Measurements from ENCODE around the gene DNAH10. TPM values are rescaled to one million over a fixed set of nuclear protein-coding genes. Genes with fewer than 3 reads are reported as not detected.

Gene DNAH10
- polyA plus RNA-seq, 2 of the 4 experiments (the other 2 are of a cell fraction) = 0.14 to 0.39 TPM

- TF ChIP-seq RNF2 (IDR thresholded peaks at IDR 0.05; ENCODE audit: borderline replicate concordance, low read depth) (no peak), SREBF2 (IDR thresholded peaks at IDR 0.05) (no peak), REST (IDR thresholded peaks at IDR 0.05) (no peak), EHF (CRISPR knock-in tag; IDR thresholded peaks at IDR 0.05) (no peak), POLR2AphosphoS2 (conservative IDR thresholded peaks at IDR 0.05; ENCODE audit: low read length) (no peak), CHD2 (IDR thresholded peaks at IDR 0.05; ENCODE audit: low read length, partially characterized antibody) (no peak), ZFP36 (IDR thresholded peaks at IDR 0.05; ENCODE audit: borderline replicate concordance, partially characterized antibody) (no peak), FOXS1 (CRISPR knock-in tag; IDR thresholded peaks at IDR 0.05) (no peak), EP300 (IDR thresholded peaks at IDR 0.05) (no peak), BCL3 (IDR thresholded peaks at IDR 0.05) (no peak), CBX8 (IDR thresholded peaks at IDR 0.05) (no peak), PBX3 (IDR thresholded peaks at IDR 0.05) (no peak), FOSL2 (IDR thresholded peaks at IDR 0.05) (no peak), FOSL2 (CRISPR knock-in tag; IDR thresholded peaks at IDR 0.05) (no peak), TFCP2L1 (CRISPR knock-in tag; IDR thresholded peaks at IDR 0.05) (no peak)
- ChIA-PET POLR2A (no interaction called here), CTCF (interaction anchor here (1.0 to 1.9 kb wide), 3 partner anchors 14 to 25 kb away, joined by 3 to 6 read pairs (median 4); no protein-coding TSS in a partner anchor)
- FAIRE-seq (no peak), ATAC-seq (no peak), DNase-seq (ENCODE audit: low read depth in 1 of 2, low spot score in 1 of 2) (no peak)
- Histone ChIP-seq H3K4me3 (no peak overlapping the region), H3K9me3 (no peaks in the 10 kb centered on the region), H3K4me1 (peaks cover 10% of the 10 kb centered on the region; the same call in 2 of the 3 replicates), H3K27ac (no peak overlapping the region), H3K4me2 (no peak overlapping the region)
- 94% methylated on average over 7 of the region's 7 CpGs for WGBS (ENCODE audit: missing lambda C conversion rate)
These were observed 128.9 kb downstream of the DNAH10 start for GRCh38 chr12:123891011-123891410.

- ChIA-PET CTCF (interaction anchor here (1.0 to 1.9 kb wide), 3 partner anchors 14 to 24 kb away, joined by 3 to 6 read pairs (median 4); no protein-coding TSS in a partner anchor), POLR2A (no interaction called here)
- Histone ChIP-seq H3K27ac (no peak overlapping the region), H3K4me2 (no peak overlapping the region), H3K4me1 (peaks cover 10% of the 10 kb centered on the region; the same call in 2 of the 3 replicates), H3K4me3 (no peak overlapping the region), H3K9me3 (no peaks in the 10 kb centered on the region)
- peak; percentile 27 to 56; a peak in 5 of 6 replicates for ATAC-seq
- no peak for FAIRE-seq
- no peak for DNase-seq (ENCODE audit: low read depth in 1 of 2, low spot score in 1 of 2)
- WGBS (ENCODE audit: missing lambda C conversion rate) = 37% methylated on average over 15 of the region's 15 CpGs
- TF ChIP-seq KDM1A (IDR thresholded peaks at IDR 0.05; ENCODE audit: low read depth) = no peak
- no peak for TF ChIP-seq CHD4 (IDR thresholded peaks at IDR 0.05; ENCODE audit: borderline replicate concordance)
- TF ChIP-seq BHLHE40 (IDR thresholded peaks at IDR 0.05; ENCODE audit: low read depth, low read length) = no peak
- TF ChIP-seq ZFP36 (IDR thresholded peaks at IDR 0.05; ENCODE audit: borderline replicate concordance, partially characterized antibody) = no peak
- no peak for TF ChIP-seq E2F6 (IDR thresholded peaks at IDR 0.05; ENCODE audit: borderline replicate concordance, low read depth)
- no peak for TF ChIP-seq RAD21 (conservative IDR thresholded peaks at IDR 0.05 in 1 of 2, IDR thresholded peaks at IDR 0.05 in 1 of 2)
- TF ChIP-seq NR3C1 (IDR thresholded peaks at IDR 0.05) = no peak
- no peak for TF ChIP-seq USF2 (IDR thresholded peaks at IDR 0.05)
- no peak for TF ChIP-seq RARB (CRISPR knock-in tag; IDR thresholded peaks at IDR 0.05)
- TF ChIP-seq HMGXB4 (CRISPR knock-in tag; IDR thresholded peaks at IDR 0.05; ENCODE audit: borderline replicate concordance) = no peak
- no peak for TF ChIP-seq POLR2A (IDR thresholded peaks at IDR 0.05; ENCODE audit: low read length)
- no peak for TF ChIP-seq BCL3 (IDR thresholded peaks at IDR 0.05)
- TF ChIP-seq HDAC2 (IDR thresholded peaks at IDR 0.05) = no peak
- TF ChIP-seq RFX5 (IDR thresholded peaks at IDR 0.05) = no peak
- TF ChIP-seq TFCP2L1 (CRISPR knock-in tag; IDR thresholded peaks at IDR 0.05) = no peak
These were observed 129.5 kb downstream of the DNAH10 start for GRCh38 chr12:123891516-123892179.
